Measurements from ENCODE around the gene OTOF.

Gene OTOF

DNA sequence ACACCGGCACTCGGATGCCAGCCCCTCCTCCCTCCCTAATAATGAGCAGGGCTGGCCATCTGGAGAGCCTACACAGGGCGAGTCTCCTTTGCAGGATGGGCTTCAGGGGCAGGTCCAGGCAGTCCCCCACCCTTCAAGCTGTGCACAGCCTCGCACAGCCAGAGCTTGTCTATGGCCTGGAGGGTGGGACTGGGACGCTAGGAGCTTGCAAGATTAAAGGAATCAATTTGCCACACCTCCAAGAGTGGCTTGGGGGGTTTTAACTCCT lies 43.9 kb upstream of the OTOF start:
- no peak for DNase-seq
- Histone ChIP-seq H3K56ac (ENCODE audit: low read length) (no peak overlapping the region), H3K79me1 (ENCODE audit: low read length) (no peaks in the 10 kb centered on the region), H2BK5ac (ENCODE audit: low read length) (no peak overlapping the region), H4K5ac (ENCODE audit: low read length) (no peak overlapping the region), H2BK15ac (replicated peaks; ENCODE audit: low read depth) (no peak overlapping the region), H3K9ac (ENCODE audit: low read length) (no peak overlapping the region), H3K23ac (ENCODE audit: low read length) (no peak overlapping the region), H3K27me3 (ENCODE audit: insufficient read depth, low read length, poor library complexity) (no peaks in the 10 kb centered on the region), H3K4me3 (ENCODE audit: low read length) (no peak overlapping the region), H3K36me3 (ENCODE audit: control insufficient read depth, insufficient read depth, low read length) (no peaks in the 10 kb centered on the region), H3K4me2 (ENCODE audit: low read length) (no peak overlapping the region), H3K79me2 (ENCODE audit: control insufficient read depth, insufficient read depth, low read length) (no peaks in the 10 kb centered on the region), H3K4ac (ENCODE audit: low read depth, low read length) (no peak overlapping the region), H3K18ac (ENCODE audit: low read length) (no peak overlapping the region), H2AK5ac (ENCODE audit: low read length) (no peak overlapping the region), H2BK120ac (ENCODE audit: low read depth, low read length) (no peak overlapping the region), H3K4me1 (ENCODE audit: control insufficient read depth, low read depth, low read length) (no peaks in the 10 kb centered on the region), H4K8ac (ENCODE audit: low read depth, low read length) (no peak overlapping the region), H3K27ac (ENCODE audit: low read depth, low read length) (no peak overlapping the region)
- WGBS (ENCODE audit: extremely low coverage, insufficient coverage, low lambda C conversion rate) = no CpG with 5 or more reads among the region's 5 CpGs

DNA sequence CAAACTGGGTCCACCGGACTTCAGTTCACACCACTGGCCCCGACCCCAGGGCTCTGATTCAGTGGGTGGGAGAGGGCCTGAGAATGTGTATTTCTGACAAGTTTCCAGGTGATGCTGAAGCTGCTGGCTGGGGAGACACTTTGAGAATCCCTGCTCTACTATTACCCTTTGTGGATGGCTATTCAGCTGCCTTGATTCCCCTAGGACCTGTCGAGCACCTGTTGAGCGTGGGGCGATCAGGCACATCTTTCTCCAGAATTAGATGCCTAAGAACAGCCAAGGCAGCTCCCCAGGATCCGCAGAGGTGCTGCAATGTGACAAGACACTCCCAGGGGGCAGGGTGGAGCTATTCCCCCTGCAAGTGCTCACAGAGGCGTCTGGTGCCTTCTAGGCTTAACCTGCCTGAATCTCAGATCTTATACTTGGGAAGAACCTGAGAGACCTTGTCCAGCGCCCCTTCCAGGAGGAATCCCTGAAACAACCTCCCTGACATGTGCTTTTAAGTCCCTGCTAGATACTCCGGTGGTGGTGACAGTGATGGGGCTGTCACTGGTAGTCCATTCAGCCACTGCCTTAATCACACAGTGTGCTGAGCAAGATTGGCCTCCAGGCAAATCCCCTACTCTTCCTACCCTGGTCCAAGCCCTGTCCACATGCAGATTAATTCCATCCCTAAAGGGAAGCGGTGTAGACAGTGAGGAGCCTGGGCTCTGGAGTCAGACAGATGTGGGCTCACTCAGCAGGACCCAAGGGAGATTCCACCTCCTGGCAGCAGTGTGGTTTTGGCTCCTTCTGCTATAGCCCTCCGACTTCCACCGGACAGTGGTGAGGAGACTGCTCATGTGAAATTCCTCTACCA lies 43.4 kb upstream of the OTOF start:
- H4K5ac ChIP-seq (ENCODE audit: low read length) = no peak overlapping the region
- no CpG with 5 or more reads among the region's 12 CpGs for WGBS (ENCODE audit: extremely low coverage, insufficient coverage, low lambda C conversion rate)

DNA sequence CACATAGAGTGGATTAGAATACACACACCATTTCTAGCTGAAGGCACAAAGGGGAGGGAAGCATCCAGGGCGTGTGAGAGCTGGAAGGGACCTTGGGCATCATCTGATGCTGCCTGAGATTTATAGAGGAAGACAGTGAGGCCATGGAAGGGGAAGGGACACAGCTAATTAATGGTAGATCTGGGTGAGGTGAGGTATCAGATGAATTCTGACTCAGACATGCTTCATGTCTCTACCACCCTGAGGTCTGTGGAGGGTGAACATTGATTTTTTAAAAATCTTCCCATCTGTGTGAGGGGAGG lies 42.2 kb upstream of the OTOF start:
- no peak overlapping the region for H3K4me2 ChIP-seq (ENCODE audit: low read length)
- H4K8ac ChIP-seq (ENCODE audit: low read depth, low read length) = no peak overlapping the region
- no peak overlapping the region for H3K56ac ChIP-seq (ENCODE audit: low read length)
- no CpG with 5 or more reads among the region's 1 CpG for WGBS (ENCODE audit: extremely low coverage, insufficient coverage, low lambda C conversion rate)
- no peak overlapping the region for H3K23ac ChIP-seq (ENCODE audit: low read length)
- H3K9ac ChIP-seq (ENCODE audit: low read length) = no peak overlapping the region
- H3K27ac ChIP-seq (ENCODE audit: low read depth, low read length) = no peak overlapping the region
- H3K79me2 ChIP-seq (ENCODE audit: control insufficient read depth, insufficient read depth, low read length) = no peaks in the 10 kb centered on the region
- no peaks in the 10 kb centered on the region for H3K36me3 ChIP-seq (ENCODE audit: control insufficient read depth, insufficient read depth, low read length)
- no peaks in the 10 kb centered on the region for H3K4me1 ChIP-seq (ENCODE audit: control insufficient read depth, low read depth, low read length)
- no peak overlapping the region for H2AK5ac ChIP-seq (ENCODE audit: low read length)
- H3K79me1 ChIP-seq (ENCODE audit: low read length) = no peaks in the 10 kb centered on the region
- DNase-seq = no peak
- no peaks in the 10 kb centered on the region for H3K27me3 ChIP-seq (ENCODE audit: insufficient read depth, low read length, poor library complexity)
- no peak overlapping the region for H3K18ac ChIP-seq (ENCODE audit: low read length)
- no peak overlapping the region for H2BK5ac ChIP-seq (ENCODE audit: low read length)
- H2BK15ac ChIP-seq (replicated peaks; ENCODE audit: low read depth) = no peak overlapping the region
- H3K4me3 ChIP-seq (ENCODE audit: low read length) = no peak overlapping the region
- H3K4ac ChIP-seq (ENCODE audit: low read depth, low read length) = no peak overlapping the region
- H2BK120ac ChIP-seq (ENCODE audit: low read depth, low read length) = no peak overlapping the region
- H4K5ac ChIP-seq (ENCODE audit: low read length) = no peak overlapping the region

More for the DNA sequence above, 43.4 kb upstream of the OTOF start:
- Histone ChIP-seq H3K36me3 (ENCODE audit: control insufficient read depth, insufficient read depth, low read length) (no peaks in the 10 kb centered on the region), H2AK5ac (ENCODE audit: low read length) (no peak overlapping the region), H3K4me2 (ENCODE audit: low read length) (no peak overlapping the region), H2BK5ac (ENCODE audit: low read length) (no peak overlapping the region), H3K4me3 (ENCODE audit: low read length) (no peak overlapping the region), H3K27me3 (ENCODE audit: insufficient read depth, low read length, poor library complexity) (no peaks in the 10 kb centered on the region), H3K18ac (ENCODE audit: low read length) (no peak overlapping the region), H3K79me1 (ENCODE audit: low read length) (no peaks in the 10 kb centered on the region), H3K4ac (ENCODE audit: low read depth, low read length) (no peak overlapping the region), H2BK120ac (ENCODE audit: low read depth, low read length) (no peak overlapping the region), H3K56ac (ENCODE audit: low read length) (no peak overlapping the region), H3K27ac (ENCODE audit: low read depth, low read length) (no peak overlapping the region), H3K4me1 (ENCODE audit: control insufficient read depth, low read depth, low read length) (no peaks in the 10 kb centered on the region), H2BK15ac (replicated peaks; ENCODE audit: low read depth) (no peak overlapping the region), H3K23ac (ENCODE audit: low read length) (no peak overlapping the region), H4K8ac (ENCODE audit: low read depth, low read length) (no peak overlapping the region), H3K9ac (ENCODE audit: low read length) (no peak overlapping the region), H3K79me2 (ENCODE audit: control insufficient read depth, insufficient read depth, low read length) (no peaks in the 10 kb centered on the region)
- DNase-seq = peak; percentile 70

DNA sequence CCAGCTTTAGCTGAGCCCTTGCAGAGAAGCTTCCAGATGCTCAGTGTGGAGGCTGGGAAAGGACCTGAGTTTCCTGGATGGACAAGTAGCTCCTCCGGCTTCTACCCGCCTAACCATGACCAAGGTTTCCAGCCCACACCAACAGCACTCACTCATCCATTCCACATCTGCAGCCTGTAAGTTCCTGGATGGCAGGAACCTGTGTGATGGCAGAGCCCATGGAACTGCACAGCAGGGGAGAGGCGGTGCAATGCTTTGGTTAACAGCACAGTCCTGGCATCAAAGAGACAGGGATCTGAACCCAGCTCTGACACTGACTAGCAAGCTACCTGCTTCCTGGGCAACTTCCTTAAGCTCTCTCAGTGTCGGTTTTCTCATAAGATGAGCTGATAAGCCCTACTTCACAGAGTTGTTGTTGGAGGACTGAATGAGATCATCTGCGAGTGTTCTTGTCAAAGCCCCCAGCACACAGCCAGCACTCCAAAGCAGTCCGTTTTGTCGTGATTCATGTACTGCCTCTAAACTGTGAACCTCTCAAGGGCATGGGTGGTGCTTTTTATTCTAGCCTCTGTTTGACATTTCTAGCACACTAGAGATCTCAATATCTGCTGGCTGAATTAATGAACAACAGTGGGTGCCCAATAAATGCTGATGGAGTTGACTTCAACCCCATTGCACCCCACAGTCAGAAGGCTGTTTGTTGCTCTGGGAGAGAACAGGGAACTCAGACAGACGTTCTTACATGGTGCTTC lies 41.6 kb upstream of the OTOF start:
- no peaks in the 10 kb centered on the region for H3K4me1 ChIP-seq (ENCODE audit: control insufficient read depth, low read depth, low read length)
- no peak overlapping the region for H3K4me2 ChIP-seq (ENCODE audit: low read length)
- H2BK15ac ChIP-seq (replicated peaks; ENCODE audit: low read depth) = no peak overlapping the region
- no peaks in the 10 kb centered on the region for H3K27me3 ChIP-seq (ENCODE audit: insufficient read depth, low read length, poor library complexity)
- H3K4ac ChIP-seq (ENCODE audit: low read depth, low read length) = no peak overlapping the region
- H3K36me3 ChIP-seq (ENCODE audit: control insufficient read depth, insufficient read depth, low read length) = no peaks in the 10 kb centered on the region
- H3K79me2 ChIP-seq (ENCODE audit: control insufficient read depth, insufficient read depth, low read length) = no peaks in the 10 kb centered on the region
- no peak overlapping the region for H2BK120ac ChIP-seq (ENCODE audit: low read depth, low read length)
- no peaks in the 10 kb centered on the region for H3K79me1 ChIP-seq (ENCODE audit: low read length)
- no CpG with 5 or more reads among the region's 8 CpGs for WGBS (ENCODE audit: extremely low coverage, insufficient coverage, low lambda C conversion rate)
- H4K8ac ChIP-seq (ENCODE audit: low read depth, low read length) = no peak overlapping the region
- H2AK5ac ChIP-seq (ENCODE audit: low read length) = no peak overlapping the region
- H4K5ac ChIP-seq (ENCODE audit: low read length) = no peak overlapping the region
- no peak overlapping the region for H3K9ac ChIP-seq (ENCODE audit: low read length)
- H3K4me3 ChIP-seq (ENCODE audit: low read length) = no peak overlapping the region
- H3K27ac ChIP-seq (ENCODE audit: low read depth, low read length) = no peak overlapping the region
- no peak overlapping the region for H3K23ac ChIP-seq (ENCODE audit: low read length)
- peak; percentile 53 for DNase-seq
- no peak overlapping the region for H2BK5ac ChIP-seq (ENCODE audit: low read length)
- no peak overlapping the region for H3K18ac ChIP-seq (ENCODE audit: low read length)
- no peak overlapping the region for H3K56ac ChIP-seq (ENCODE audit: low read length)

DNA sequence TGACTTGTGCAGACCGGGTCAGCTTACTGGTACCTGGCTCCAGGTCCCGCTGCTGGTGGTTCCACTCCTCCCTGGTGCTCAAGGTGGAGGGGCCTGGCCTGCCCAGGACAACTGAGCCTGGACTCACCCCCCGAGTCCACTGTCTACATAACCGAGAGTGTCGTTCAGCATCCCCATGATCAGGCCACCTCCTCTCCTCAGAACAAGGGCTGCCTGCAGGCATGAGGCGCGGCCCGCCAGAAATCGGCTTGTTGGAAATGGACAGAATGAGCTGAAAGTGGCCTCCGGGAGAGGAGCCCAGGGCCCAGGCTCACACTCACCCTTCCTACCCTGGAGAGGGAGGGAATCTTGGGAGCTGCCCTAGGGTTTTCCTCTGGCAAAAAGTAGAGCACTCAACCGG lies 38.9 kb upstream of the OTOF start:
- H3K4me2 ChIP-seq (ENCODE audit: low read length) = no peak overlapping the region
- no peak overlapping the region for H2BK120ac ChIP-seq (ENCODE audit: low read depth, low read length)
- no peak overlapping the region for H3K4me3 ChIP-seq (ENCODE audit: low read length)
- no peak overlapping the region for H2BK15ac ChIP-seq (replicated peaks; ENCODE audit: low read depth)
- H2AK5ac ChIP-seq (ENCODE audit: low read length) = no peak overlapping the region
- no peaks in the 10 kb centered on the region for H3K4me1 ChIP-seq (ENCODE audit: control insufficient read depth, low read depth, low read length)
- H3K79me2 ChIP-seq (ENCODE audit: control insufficient read depth, insufficient read depth, low read length) = no peaks in the 10 kb centered on the region
- no peaks in the 10 kb centered on the region for H3K27me3 ChIP-seq (ENCODE audit: insufficient read depth, low read length, poor library complexity)
- no peaks in the 10 kb centered on the region for H3K36me3 ChIP-seq (ENCODE audit: control insufficient read depth, insufficient read depth, low read length)
- no peak overlapping the region for H3K18ac ChIP-seq (ENCODE audit: low read length)
- no peak overlapping the region for H2BK5ac ChIP-seq (ENCODE audit: low read length)
- no peak overlapping the region for H3K9ac ChIP-seq (ENCODE audit: low read length)
- DNase-seq = no peak
- no CpG with 5 or more reads among the region's 11 CpGs for WGBS (ENCODE audit: extremely low coverage, insufficient coverage, low lambda C conversion rate)
- no peak overlapping the region for H4K5ac ChIP-seq (ENCODE audit: low read length)
- no peak overlapping the region for H3K4ac ChIP-seq (ENCODE audit: low read depth, low read length)
- no peak overlapping the region for H3K27ac ChIP-seq (ENCODE audit: low read depth, low read length)
- no peaks in the 10 kb centered on the region for H3K79me1 ChIP-seq (ENCODE audit: low read length)
- no peak overlapping the region for H3K56ac ChIP-seq (ENCODE audit: low read length)
- H3K23ac ChIP-seq (ENCODE audit: low read length) = no peak overlapping the region
- no peak overlapping the region for H4K8ac ChIP-seq (ENCODE audit: low read depth, low read length)

Data from mesendoderm (in vitro differentiated cells).